ENCODE data around the gene MAPK4.
A peak's percentile ranks its signal among the peaks of the same experiment; 100 is the strongest.
"Not testable (repeated sequence)": the region's sequence is repeated elsewhere in the genome, so short reads cannot be mapped to it uniquely, and the experiment has no call there.

MAPK4 gene

GRCh38 chr18:50548160-50548559 lies 11.7 kb upstream of the MAPK4 start:
- H3K9me3 ChIP-seq (ENCODE audit: control insufficient read depth, low read length): no peaks in the 10 kb centered on the region
- no peak overlapping the region for H3K27ac ChIP-seq (ENCODE audit: insufficient read depth, low read depth, low read length, poor library complexity, severe bottlenecking)
- H3K4me1 ChIP-seq (ENCODE audit: control insufficient read depth, insufficient read depth, low read length): no peaks in the 10 kb centered on the region
- no peak overlapping the region for H3K4me3 ChIP-seq (ENCODE audit: insufficient read depth, low read depth, low read length)
- H3K27me3 ChIP-seq (ENCODE audit: control insufficient read depth, insufficient read depth, low read length, poor library complexity, severe bottlenecking): no peaks in the 10 kb centered on the region
- 86 to 87% methylated on average over 1 of the region's 1 CpG for WGBS, 2 experiments
- H3K36me3 ChIP-seq (ENCODE audit: control insufficient read depth, insufficient read depth, low read length): no peaks in the 10 kb centered on the region

GRCh38 chr18:50551651-50552050 lies 8.2 kb upstream of the MAPK4 start:
- H3K27ac ChIP-seq (ENCODE audit: insufficient read depth, low read depth, low read length, poor library complexity, severe bottlenecking); H3K9me3 ChIP-seq (ENCODE audit: control insufficient read depth, low read length); H3K4me1 ChIP-seq (ENCODE audit: control insufficient read depth, insufficient read depth, low read length); H3K36me3 ChIP-seq (ENCODE audit: control insufficient read depth, insufficient read depth, low read length); H3K27me3 ChIP-seq (ENCODE audit: control insufficient read depth, insufficient read depth, low read length, poor library complexity, severe bottlenecking); H3K4me3 ChIP-seq (ENCODE audit: insufficient read depth, low read depth, low read length): not testable (repeated sequence)
- 75 to 87% methylated on average over 1 of the region's 1 CpG for WGBS, 2 experiments

- Histone ChIP-seq H3K4me1 (ENCODE audit: control insufficient read depth, insufficient read depth, low read length) (no peaks in the 10 kb centered on the region), H3K27ac (ENCODE audit: insufficient read depth, low read depth, low read length, poor library complexity, severe bottlenecking) (no peak overlapping the region), H3K36me3 (ENCODE audit: control insufficient read depth, insufficient read depth, low read length) (no peaks in the 10 kb centered on the region), H3K9me3 (ENCODE audit: control insufficient read depth, low read length) (no peaks in the 10 kb centered on the region), H3K4me3 (ENCODE audit: insufficient read depth, low read depth, low read length) (no peak overlapping the region), H3K27me3 (ENCODE audit: control insufficient read depth, insufficient read depth, low read length, poor library complexity, severe bottlenecking) (peaks cover 54% of the 10 kb centered on the region)
- 87 to 89% methylated on average over 10 of the region's 10 CpGs for whole genome bisulfite sequencing, 2 experiments
These were observed 1.7 kb upstream of the MAPK4 start for GRCh38 chr18:50558157-50558556.

GRCh38 chr18:50558948-50559751 lies 737 bp upstream of the MAPK4 start:
- Histone ChIP-seq H3K9me3 (ENCODE audit: control insufficient read depth, low read length) (no peaks in the 10 kb centered on the region), H3K4me1 (ENCODE audit: control insufficient read depth, insufficient read depth, low read length) (no peaks in the 10 kb centered on the region), H3K36me3 (ENCODE audit: control insufficient read depth, insufficient read depth, low read length) (no peaks in the 10 kb centered on the region), H3K27ac (ENCODE audit: insufficient read depth, low read depth, low read length, poor library complexity, severe bottlenecking) (no peak overlapping the region), H3K4me3 (ENCODE audit: insufficient read depth, low read depth, low read length) (peak overlapping the region; percentile 79), H3K27me3 (ENCODE audit: control insufficient read depth, insufficient read depth, low read length, poor library complexity, severe bottlenecking) (peaks cover 54% of the 10 kb centered on the region)
- WGBS, 2 experiments: 19 to 20% methylated on average over 51 to 52 of the region's 53 CpGs

- Histone ChIP-seq H3K27me3 (ENCODE audit: control insufficient read depth, insufficient read depth, low read length, poor library complexity, severe bottlenecking) (peaks cover 54% of the 10 kb centered on the region), H3K9me3 (ENCODE audit: control insufficient read depth, low read length) (no peaks in the 10 kb centered on the region)
- 3 to 4% methylated on average over 49 of the region's 49 CpGs for WGBS, 2 experiments
These were observed 1.1 kb downstream of the MAPK4 start for GRCh38 chr18:50560681-50561629.

GRCh38 chr18:50562258-50562657 lies 2.4 kb downstream of the MAPK4 start:
- not testable (repeated sequence) for H3K27ac ChIP-seq (ENCODE audit: insufficient read depth, low read depth, low read length, poor library complexity, severe bottlenecking); H3K9me3 ChIP-seq (ENCODE audit: control insufficient read depth, low read length); H3K4me3 ChIP-seq (ENCODE audit: insufficient read depth, low read depth, low read length); H3K36me3 ChIP-seq (ENCODE audit: control insufficient read depth, insufficient read depth, low read length); H3K4me1 ChIP-seq (ENCODE audit: control insufficient read depth, insufficient read depth, low read length)
- peaks cover 53% of the 10 kb centered on the region for H3K27me3 ChIP-seq (ENCODE audit: control insufficient read depth, insufficient read depth, low read length, poor library complexity, severe bottlenecking)
- WGBS, 2 experiments: no CpG with 5 or more reads among the region's 1 CpG

More at GRCh38 chr18:50560681-50561629, 1.1 kb downstream of the MAPK4 start:
- Histone ChIP-seq H3K27ac (ENCODE audit: insufficient read depth, low read depth, low read length, poor library complexity, severe bottlenecking) (no peak overlapping the region), H3K4me1 (ENCODE audit: control insufficient read depth, insufficient read depth, low read length) (no peaks in the 10 kb centered on the region), H3K36me3 (ENCODE audit: control insufficient read depth, insufficient read depth, low read length) (no peaks in the 10 kb centered on the region), H3K4me3 (ENCODE audit: insufficient read depth, low read depth, low read length) (peak overlapping the region; percentile 79)

- no peak overlapping the region for H3K27ac ChIP-seq (ENCODE audit: insufficient read depth, low read depth, low read length, poor library complexity, severe bottlenecking)
- H3K9me3 ChIP-seq (ENCODE audit: control insufficient read depth, low read length): no peaks in the 10 kb centered on the region
- H3K4me3 ChIP-seq (ENCODE audit: insufficient read depth, low read depth, low read length): no peak overlapping the region
- H3K36me3 ChIP-seq (ENCODE audit: control insufficient read depth, insufficient read depth, low read length): no peaks in the 10 kb centered on the region
- WGBS, 2 experiments: 95 to 97% methylated on average over 3 of the region's 3 CpGs
- H3K27me3 ChIP-seq (ENCODE audit: control insufficient read depth, insufficient read depth, low read length, poor library complexity, severe bottlenecking): peaks cover 49% of the 10 kb centered on the region
- H3K4me1 ChIP-seq (ENCODE audit: control insufficient read depth, insufficient read depth, low read length): no peaks in the 10 kb centered on the region
These were observed 2.8 kb downstream of the MAPK4 start for GRCh38 chr18:50562686-50563085.

- no peak overlapping the region for H3K27ac ChIP-seq (ENCODE audit: insufficient read depth, low read depth, low read length, poor library complexity, severe bottlenecking)
- H3K36me3 ChIP-seq (ENCODE audit: control insufficient read depth, insufficient read depth, low read length): no peaks in the 10 kb centered on the region
- WGBS, 2 experiments: 77 to 78% methylated on average over 3 of the region's 3 CpGs
- no peaks in the 10 kb centered on the region for H3K9me3 ChIP-seq (ENCODE audit: control insufficient read depth, low read length)
- H3K27me3 ChIP-seq (ENCODE audit: control insufficient read depth, insufficient read depth, low read length, poor library complexity, severe bottlenecking): peaks cover 42% of the 10 kb centered on the region
- H3K4me3 ChIP-seq (ENCODE audit: insufficient read depth, low read depth, low read length): no peak overlapping the region
- H3K4me1 ChIP-seq (ENCODE audit: control insufficient read depth, insufficient read depth, low read length): no peaks in the 10 kb centered on the region
These were observed 3.5 kb downstream of the MAPK4 start for GRCh38 chr18:50563376-50563775.

GRCh38 chr18:50569930-50570329 lies 10.0 kb downstream of the MAPK4 start:
- H3K27ac ChIP-seq (ENCODE audit: insufficient read depth, low read depth, low read length, poor library complexity, severe bottlenecking): peak overlapping the region; percentile 3
- no peak overlapping the region for H3K4me3 ChIP-seq (ENCODE audit: insufficient read depth, low read depth, low read length)
- H3K27me3 ChIP-seq (ENCODE audit: control insufficient read depth, insufficient read depth, low read length, poor library complexity, severe bottlenecking): no peaks in the 10 kb centered on the region
- H3K4me1 ChIP-seq (ENCODE audit: control insufficient read depth, insufficient read depth, low read length): peaks cover 13% of the 10 kb centered on the region
- no peaks in the 10 kb centered on the region for H3K36me3 ChIP-seq (ENCODE audit: control insufficient read depth, insufficient read depth, low read length)
- H3K9me3 ChIP-seq (ENCODE audit: control insufficient read depth, low read length): peaks cover 5% of the 10 kb centered on the region

- Histone ChIP-seq H3K27ac (ENCODE audit: insufficient read depth, low read depth, low read length, poor library complexity, severe bottlenecking) (no peak overlapping the region), H3K36me3 (ENCODE audit: control insufficient read depth, insufficient read depth, low read length) (no peaks in the 10 kb centered on the region), H3K9me3 (ENCODE audit: control insufficient read depth, low read length) (peaks cover 5% of the 10 kb centered on the region), H3K27me3 (ENCODE audit: control insufficient read depth, insufficient read depth, low read length, poor library complexity, severe bottlenecking) (no peaks in the 10 kb centered on the region), H3K4me3 (ENCODE audit: insufficient read depth, low read depth, low read length) (no peak overlapping the region), H3K4me1 (ENCODE audit: control insufficient read depth, insufficient read depth, low read length) (peaks cover 13% of the 10 kb centered on the region)
- 83 to 93% methylated on average over 2 of the region's 2 CpGs for WGBS, 2 experiments
These were observed 11.7 kb downstream of the MAPK4 start for GRCh38 chr18:50571606-50572005.

All from ectodermal cell (in vitro differentiated cells).